HG03469 (cell line): ENCODE results near the gene KLRF2.

Source experiments
- ATAC-seq: cut with Tn5 transposase; IDR thresholded peaks from one replicate; pipeline ENCODE4 v1.9.1; 2021; ENCODE audit warnings: mild to moderate bottlenecking, moderate library complexity, moderate number of reproducible peaks; ENCODE audit not compliant: unreplicated experiment

KLRF2 gene

DNA sequence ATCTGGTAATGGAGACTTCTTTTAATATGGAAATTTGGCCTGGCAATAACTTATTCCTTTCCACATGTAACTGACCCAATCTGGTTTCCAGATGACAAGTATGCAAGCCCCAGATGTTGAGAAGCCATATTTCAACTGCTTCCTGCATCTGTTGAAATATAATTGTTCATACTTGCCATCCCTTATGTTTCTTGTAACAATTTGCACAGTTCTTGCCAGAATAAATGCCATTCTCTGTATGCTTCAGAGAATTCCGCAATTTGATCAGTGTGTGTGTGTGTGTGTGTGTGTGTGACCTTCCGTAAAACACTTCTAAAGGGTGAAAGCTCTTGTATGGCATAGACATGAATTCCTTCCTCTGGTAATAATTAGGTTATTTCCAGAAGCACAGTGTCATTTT, 52.7 kb downstream of the KLRF2 start:
- ATAC-seq, result no peak

DNA sequence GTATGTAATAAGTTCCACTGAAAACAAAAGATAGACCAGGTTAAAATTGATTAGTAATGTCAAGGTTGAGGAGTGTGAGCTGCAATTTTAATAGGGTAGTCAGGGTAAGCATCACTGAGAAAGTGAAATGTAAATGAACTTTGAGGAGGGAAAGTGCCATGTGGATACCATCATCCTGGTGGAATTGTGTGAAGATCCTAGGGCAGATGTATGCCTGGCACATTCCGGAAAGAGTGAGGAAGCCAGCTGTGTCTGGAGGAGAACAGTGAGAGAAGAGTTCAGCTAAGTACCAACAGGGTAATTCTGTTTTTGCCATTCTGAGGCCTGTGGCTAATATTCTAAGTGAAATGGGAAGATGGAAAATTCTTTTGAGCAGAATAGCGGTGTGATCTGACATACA, 53.7 kb downstream of the KLRF2 start:
- ATAC-seq, result no peak

DNA sequence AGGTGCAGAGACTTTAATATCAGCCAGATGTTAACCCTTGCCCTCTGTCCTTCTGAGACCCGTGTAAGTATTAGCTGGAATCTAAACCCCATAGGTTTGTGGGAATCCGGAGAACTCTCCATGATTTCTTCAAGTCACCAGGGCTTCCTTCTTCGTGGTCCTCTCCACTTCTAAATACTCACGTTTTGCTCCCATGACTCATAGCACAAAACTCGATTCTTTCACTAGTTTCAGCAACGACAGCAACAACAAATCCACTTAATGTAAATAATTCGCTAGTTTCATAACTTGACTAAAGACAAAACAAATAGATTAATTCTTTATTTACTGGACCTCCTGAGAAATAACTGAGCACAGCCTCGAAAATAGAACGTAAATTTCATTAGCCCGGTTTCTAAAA, 55.3 kb downstream of the KLRF2 start:
- ATAC-seq, result no peak

DNA sequence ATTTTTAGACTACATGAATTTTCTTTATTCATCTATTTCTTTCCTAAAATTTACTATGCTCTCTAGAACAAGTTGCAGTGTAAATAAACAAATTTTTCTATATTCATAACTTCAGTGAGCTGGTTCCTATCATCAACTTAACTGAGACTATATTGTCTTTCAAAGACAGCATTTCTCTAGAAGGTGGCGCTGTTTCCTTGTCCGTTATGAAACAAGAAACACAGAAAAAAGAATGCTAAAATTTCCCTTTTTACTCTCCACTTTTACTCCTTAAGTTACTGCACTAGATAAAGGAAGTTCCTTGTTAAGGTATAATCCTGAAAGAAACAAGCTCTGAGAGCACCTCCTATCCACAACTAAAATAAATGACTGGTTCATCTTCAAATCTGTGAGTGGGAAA, 59.1 kb downstream of the KLRF2 start:
- no peak for ATAC-seq

DNA sequence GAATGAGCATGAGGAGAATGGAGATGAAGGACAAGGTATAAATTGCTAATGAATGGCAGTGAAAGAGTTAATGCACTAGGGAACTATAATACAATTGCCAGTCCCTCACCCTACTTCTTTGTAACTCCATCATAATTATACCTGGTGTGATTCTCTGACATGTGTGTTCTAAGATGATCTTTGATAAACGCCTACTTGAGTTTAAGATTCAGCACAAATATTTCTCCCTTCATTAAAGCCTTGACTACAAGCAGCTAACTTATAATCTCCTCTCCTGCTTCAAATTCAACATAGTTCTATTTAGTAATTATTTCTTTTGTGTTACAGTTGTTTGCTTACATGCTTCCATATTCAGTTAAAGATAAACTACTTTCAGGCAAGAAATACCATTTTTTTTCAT, 60.5 kb downstream of the KLRF2 start:
- no peak for ATAC-seq

DNA sequence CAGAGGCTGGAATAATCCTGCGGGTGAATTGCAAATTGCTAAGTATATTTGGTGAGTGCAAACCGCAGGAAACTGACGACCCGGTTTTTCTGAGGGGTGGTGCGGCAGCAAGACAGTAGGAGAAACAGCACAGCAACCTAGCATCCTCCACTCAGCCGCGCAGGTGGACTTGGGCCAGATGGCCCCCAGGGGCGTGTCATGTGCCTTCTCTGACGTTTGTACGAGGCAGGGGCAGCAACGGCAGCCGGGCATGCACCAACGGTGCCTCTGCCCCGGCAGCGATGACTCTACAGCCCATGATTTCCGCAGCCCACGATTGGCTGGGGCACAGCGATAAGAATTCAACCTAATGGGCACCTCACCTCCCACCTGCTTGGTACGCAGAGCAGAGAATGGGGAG, 62.0 kb downstream of the KLRF2 start:
- ATAC-seq, result no peak

DNA sequence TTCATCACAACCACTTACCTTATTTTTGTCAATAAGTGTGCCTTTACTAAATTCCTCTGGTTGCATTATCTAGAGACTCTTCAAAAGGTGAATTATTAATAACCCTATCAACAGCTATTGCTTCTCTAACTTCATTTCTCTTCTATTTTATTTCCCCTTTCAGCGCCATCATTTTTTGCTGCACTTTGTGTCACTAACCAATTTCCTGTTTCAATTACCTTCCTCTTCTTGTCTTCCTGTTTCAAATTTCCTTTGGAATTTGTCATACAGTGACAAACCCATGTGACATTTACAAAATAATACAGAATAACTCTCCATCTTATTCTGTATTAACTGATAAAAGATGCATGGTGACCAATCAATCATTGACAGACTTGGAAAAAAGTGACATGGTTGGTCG, 63.1 kb downstream of the KLRF2 start:
- no peak for ATAC-seq
